ENCODE data around the gene OOSP1.

- TF ChIP-seq POLR2A (IDR thresholded peaks at IDR 0.05) (no peak), POLR2AphosphoS5 (IDR thresholded peaks at IDR 0.05) (no peak), CTCF (IDR thresholded peaks at IDR 0.05) (no peak), EP300 (IDR thresholded peaks at IDR 0.05) (no peak)
Observed at GRCh38 chr11:59963733-59964132, 25.5 kb downstream of the OOSP1 start, which contains the start of gene OOSP4A.
